Glutamatergic neuron (in vitro differentiated cells): ENCODE results near the gene PPFIBP2. TPM values are rescaled to one million over a fixed set of nuclear protein-coding genes. Genes with fewer than 3 reads are reported as not detected.

Experiments used
- DNase-seq: peaks from one replicate; pipeline ENCODE4 v3.0.0; 2022
- H3K27ac Mint-ChIP-seq: one replicate; pipeline ENCODE4 v1.8.0; 2020; ENCODE audit warnings: mild to moderate bottlenecking, mixed read lengths, inconsistent platforms; ENCODE audit not compliant: unreplicated experiment
- H3K27me3 Mint-ChIP-seq: one replicate; pipeline ENCODE4 v1.8.0; 2020; ENCODE audit warnings: mild to moderate bottlenecking, moderate library complexity, mixed read lengths, inconsistent platforms; ENCODE audit not compliant: unreplicated experiment
- H3K36me3 Mint-ChIP-seq: one replicate; pipeline ENCODE4 v1.8.0; 2020; ENCODE audit warnings: mild to moderate bottlenecking, mixed read lengths, inconsistent platforms; ENCODE audit not compliant: unreplicated experiment
- H3K4me1 Mint-ChIP-seq: one replicate; pipeline ENCODE4 v1.8.0; 2020; ENCODE audit warnings: mild to moderate bottlenecking, low read depth, mixed read lengths, inconsistent platforms; ENCODE audit not compliant: unreplicated experiment
- H3K4me3 Mint-ChIP-seq: one replicate; pipeline ENCODE4 v1.8.0; 2020; ENCODE audit warnings: mild to moderate bottlenecking, mixed read lengths, inconsistent platforms; ENCODE audit not compliant: unreplicated experiment
- H3K9me3 Mint-ChIP-seq: one replicate; pipeline ENCODE4 v1.8.0; 2020; ENCODE audit warnings: mild to moderate bottlenecking, moderate library complexity, mixed read lengths, inconsistent platforms; ENCODE audit not compliant: unreplicated experiment
- CTCF ChIP-seq: fragments of 200-600 bp; sonication (generic); IDR thresholded peaks from one replicate; pipeline ENCODE4 v1.5.0; 2021; ENCODE audit not compliant: partially characterized antibody, unreplicated experiment
- total RNA-seq: library from RNA; stranded (reverse); fragmentation: NEBNext Ultra II Directional; extraction: Animal tissue kit (Norgen Biotek cat#: 25700); gene quantifications from one replicate; pipeline ENCODE4 v1.2.1, GENCODE V29; 2021; ENCODE audit not compliant: unreplicated experiment

The PPFIBP2 gene
- total RNA-seq, 1 donor from 2014 or later: 1.5 TPM

DNA sequence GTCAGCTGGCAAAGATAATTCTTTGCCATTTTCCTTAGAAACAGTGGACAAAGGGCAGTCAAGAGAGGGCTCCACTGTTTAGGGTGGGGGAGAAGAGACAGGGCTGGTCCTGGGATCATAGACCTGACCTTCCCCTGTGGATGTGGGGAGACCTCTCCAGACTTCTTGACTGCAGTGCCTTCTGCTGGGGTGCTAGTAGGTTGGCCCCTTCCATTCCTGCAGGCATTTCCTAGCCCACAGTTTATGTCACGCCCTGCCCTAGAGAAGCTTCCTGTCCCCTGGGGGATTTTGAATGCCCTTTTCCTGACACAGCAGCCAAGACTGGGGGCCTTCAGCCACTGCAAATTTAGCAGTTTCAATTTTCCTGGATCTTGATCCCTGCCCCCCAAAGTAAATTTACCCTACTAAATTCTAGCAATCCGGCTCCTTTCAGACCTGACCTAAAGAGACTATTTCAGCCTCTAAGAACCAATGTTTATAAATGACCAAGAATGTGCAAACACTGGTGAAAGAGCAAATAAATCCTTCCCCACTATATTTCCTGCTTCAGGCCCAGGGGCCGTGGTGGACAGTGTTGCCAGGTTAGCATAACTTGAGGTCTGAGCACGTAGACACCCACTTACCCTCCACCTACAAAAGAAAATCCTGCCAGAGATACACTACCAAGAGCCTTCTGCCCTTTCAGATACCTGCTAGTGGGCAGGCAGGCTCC lies 58.4 kb downstream of the PPFIBP2 start:
- peak; percentile 47 for TF ChIP-seq CTCF
- Mint-ChIP-seq H3K9me3 (peaks cover 7% of the 10 kb centered on the region), H3K27ac (peak overlapping the region; percentile 44), H3K36me3 (no peaks in the 10 kb centered on the region), H3K27me3 (peaks cover 2% of the 10 kb centered on the region), H3K4me1 (peaks cover 17% of the 10 kb centered on the region), H3K4me3 (no peak overlapping the region)
- DNase-seq: no peak

DNA sequence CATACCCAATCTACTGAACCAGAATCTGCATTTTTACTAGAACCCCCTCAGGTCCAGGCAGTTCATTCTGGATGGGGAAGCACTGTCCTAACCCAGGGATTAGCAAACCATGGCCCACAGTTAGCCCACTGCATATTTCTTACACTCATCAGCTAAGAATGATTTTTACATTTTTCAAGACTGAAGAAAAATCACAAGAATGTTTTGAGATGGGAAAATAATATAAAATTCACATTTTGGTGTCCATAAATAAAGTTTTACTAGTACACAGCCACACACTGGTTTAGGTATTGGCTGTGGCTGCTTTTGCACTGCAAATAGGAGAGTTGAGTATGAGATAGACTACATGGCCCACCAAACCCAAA lies 59.4 kb downstream of the PPFIBP2 start:
- Mint-ChIP-seq H3K36me3 (no peaks in the 10 kb centered on the region), H3K4me1 (peaks cover 27% of the 10 kb centered on the region), H3K27ac (no peak overlapping the region), H3K27me3 (peaks cover 2% of the 10 kb centered on the region), H3K4me3 (no peak overlapping the region), H3K9me3 (peaks cover 7% of the 10 kb centered on the region)
- no peak for DNase-seq
- no peak for TF ChIP-seq CTCF

- peaks cover 27% of the 10 kb centered on the region for H3K4me1 Mint-ChIP-seq
- H3K27ac Mint-ChIP-seq: no peak overlapping the region
- H3K4me3 Mint-ChIP-seq: no peak overlapping the region
- H3K36me3 Mint-ChIP-seq: no peaks in the 10 kb centered on the region
- DNase-seq: no peak
- peaks cover 7% of the 10 kb centered on the region for H3K9me3 Mint-ChIP-seq
- no peak for TF ChIP-seq CTCF
- H3K27me3 Mint-ChIP-seq: peaks cover 2% of the 10 kb centered on the region
Measured at GRCh38 chr11:7573558-7574296, 59.9 kb downstream of the PPFIBP2 start.

- Mint-ChIP-seq H3K27me3 (peaks cover 2% of the 10 kb centered on the region), H3K9me3 (peaks cover 4% of the 10 kb centered on the region), H3K27ac (no peak overlapping the region), H3K4me3 (no peak overlapping the region), H3K4me1 (peaks cover 27% of the 10 kb centered on the region), H3K36me3 (no peaks in the 10 kb centered on the region)
- TF ChIP-seq CTCF: no peak
- DNase-seq: no peak
Measured at GRCh38 chr11:7574491-7575130, 60.8 kb downstream of the PPFIBP2 start.
